B cell (primary cell): ENCODE measurements around the gene VHLL.

Source experiments
- EZH2 ChIP-seq: IDR thresholded peaks from 2 replicates; pipeline ENCODE4 v1.6.1; 2012; ENCODE audit warnings: borderline replicate concordance, low read depth, mild to moderate bottlenecking, moderate library complexity, low read length; ENCODE audit not compliant: insufficient read depth, poor library complexity, severe bottlenecking
- TF ChIP-seq, protein P1 (sequence below): fragments of 200-600 bp; IDR thresholded peaks from one replicate; pipeline ENCODE4 v1.8.0; 2022; ENCODE audit warnings: antibody characterized with exemption, mild to moderate bottlenecking

- TF ChIP-seq, protein P1, sequence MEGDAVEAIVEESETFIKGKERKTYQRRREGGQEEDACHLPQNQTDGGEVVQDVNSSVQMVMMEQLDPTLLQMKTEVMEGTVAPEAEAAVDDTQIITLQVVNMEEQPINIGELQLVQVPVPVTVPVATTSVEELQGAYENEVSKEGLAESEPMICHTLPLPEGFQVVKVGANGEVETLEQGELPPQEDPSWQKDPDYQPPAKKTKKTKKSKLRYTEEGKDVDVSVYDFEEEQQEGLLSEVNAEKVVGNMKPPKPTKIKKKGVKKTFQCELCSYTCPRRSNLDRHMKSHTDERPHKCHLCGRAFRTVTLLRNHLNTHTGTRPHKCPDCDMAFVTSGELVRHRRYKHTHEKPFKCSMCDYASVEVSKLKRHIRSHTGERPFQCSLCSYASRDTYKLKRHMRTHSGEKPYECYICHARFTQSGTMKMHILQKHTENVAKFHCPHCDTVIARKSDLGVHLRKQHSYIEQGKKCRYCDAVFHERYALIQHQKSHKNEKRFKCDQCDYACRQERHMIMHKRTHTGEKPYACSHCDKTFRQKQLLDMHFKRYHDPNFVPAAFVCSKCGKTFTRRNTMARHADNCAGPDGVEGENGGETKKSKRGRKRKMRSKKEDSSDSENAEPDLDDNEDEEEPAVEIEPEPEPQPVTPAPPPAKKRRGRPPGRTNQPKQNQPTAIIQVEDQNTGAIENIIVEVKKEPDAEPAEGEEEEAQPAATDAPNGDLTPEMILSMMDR, result no peak
- no peak for TF ChIP-seq EZH2
These were observed 47.6 kb downstream of the VHLL start for GRCh38 chr1:156251527-156251926.
